Stimulated activated CD4-positive, alpha-beta T cell treated with anti-CD3 and anti-CD28 coated beads, TNF-alpha, amount 100 ng/mL, for 48 hours (primary cell): Measurements from ENCODE around the gene SOX8.

ENCODE experiments used
- DNase-seq, 3 donors: peaks; one replicate each; pipeline ENCODE4 v3.0.0-alpha.2; 2020; ENCODE audit warnings: low read depth in 3 of 3

The SOX8 gene

DNA sequence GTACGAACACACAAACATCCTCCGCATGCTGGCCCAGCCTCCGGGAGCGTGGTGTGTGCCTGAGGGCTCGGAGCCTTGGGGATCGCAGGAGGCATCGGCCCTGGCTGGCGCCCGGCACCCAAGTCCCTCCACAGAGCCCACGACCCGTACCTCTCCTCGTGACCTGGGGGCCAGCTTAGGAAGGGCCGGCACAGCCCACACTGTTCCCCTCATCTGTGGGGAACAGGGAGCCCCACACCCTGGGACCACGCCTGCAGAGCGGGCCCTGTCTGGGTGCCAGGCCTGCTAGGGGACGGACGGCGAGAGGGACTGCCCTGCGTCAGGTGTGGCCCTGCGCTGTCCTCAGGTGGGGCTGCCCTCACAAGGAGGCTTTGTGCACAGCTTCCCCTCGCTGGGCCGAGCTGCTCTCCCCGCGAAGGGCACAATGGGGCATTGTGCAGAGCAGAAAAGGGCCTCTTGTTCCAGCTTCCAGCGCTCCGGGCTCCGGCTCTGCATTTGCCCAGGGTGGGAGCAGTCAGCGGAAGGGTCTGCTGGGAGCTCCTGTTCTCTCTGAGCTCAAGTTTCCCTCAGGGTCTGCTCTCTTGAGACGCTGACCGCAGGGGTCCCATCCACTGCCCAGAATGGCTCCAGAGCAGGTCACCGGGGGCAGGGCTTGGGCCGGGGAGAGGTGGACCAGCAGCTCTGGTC lies 9.1 kb upstream of the SOX8 start:
- no peak for DNase-seq

DNA sequence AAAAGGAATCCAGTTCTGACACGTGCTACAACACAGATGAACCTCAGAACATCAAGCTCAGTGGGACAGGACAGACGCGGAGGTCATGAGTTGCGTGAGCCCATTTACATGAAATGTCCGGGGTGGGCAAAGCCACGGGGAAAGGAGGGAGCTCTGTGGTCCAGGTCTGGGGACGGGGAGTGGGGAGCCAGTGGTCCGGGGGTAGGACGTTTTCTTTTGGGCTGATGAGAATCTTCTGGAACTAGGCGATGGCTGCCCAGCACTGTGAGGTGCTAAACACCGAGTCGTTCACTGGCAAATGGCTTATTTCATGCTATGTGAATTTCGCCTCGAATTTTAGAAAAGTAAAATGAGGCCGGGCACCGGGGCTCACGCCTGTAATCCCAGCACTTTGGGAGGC lies 8.2 kb upstream of the SOX8 start:
- DNase-seq = no peak

DNA sequence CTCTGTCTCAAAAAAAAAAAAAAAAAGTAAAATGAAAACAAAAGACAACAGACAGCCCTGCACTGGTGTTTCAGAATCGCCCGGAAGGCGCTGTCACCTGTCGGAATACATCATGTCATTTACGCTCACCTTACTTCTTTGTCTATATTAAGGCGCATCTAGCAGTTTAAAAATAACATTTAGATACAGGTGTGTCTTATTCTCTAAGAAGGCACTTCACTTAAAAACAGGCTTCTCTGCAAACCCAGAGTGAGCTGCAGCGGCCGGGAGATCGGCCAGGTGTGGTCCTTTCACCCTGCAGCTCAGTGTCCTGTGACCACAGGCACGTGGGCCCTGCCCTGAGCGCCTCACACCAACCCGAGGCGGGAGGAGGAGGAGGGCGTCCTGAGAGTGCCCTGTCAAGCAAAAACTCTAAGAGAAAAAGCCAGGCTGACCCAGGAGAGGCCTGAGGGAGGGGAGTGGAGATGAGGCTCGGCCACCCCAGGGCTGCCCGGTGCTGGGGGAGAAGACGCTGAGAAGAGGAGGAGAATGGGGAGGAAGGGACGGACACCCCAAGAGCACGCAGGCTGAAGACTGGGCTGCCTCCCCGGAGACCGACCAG lies 7.5 kb upstream of the SOX8 start:
- no peak for DNase-seq

DNA sequence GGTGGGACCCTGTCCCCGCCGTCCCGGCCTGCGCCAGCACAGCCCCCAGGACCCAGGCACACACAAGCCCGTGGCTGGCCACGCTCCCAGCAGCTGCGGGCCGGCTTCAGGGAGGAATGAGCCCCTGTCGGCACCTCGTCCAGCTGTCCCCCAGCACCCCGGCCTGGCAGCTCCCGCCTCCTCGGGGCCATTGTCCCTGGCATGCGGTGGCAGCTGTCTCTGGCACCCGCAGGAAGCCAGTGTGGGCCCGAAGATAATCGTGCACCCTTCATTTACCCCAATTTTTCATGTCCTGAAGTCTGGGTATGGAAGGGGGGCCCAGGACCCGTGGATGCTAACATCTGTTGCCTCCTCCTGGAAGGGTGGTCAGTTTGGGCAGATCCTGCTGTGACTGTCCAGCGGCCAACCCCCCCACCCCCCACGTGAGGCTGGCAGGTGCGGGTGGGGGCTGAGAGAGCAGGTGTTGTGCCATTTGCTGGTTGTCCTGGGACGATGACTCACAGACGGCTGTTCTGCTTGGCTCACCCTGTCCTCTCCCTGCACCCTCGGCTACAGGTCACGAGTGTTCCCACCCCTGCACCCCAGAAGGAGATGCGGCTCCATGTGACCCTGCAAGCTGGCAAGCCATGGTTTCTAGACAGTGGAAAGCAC lies 6.8 kb upstream of the SOX8 start:
- DNase-seq = no peak

DNA sequence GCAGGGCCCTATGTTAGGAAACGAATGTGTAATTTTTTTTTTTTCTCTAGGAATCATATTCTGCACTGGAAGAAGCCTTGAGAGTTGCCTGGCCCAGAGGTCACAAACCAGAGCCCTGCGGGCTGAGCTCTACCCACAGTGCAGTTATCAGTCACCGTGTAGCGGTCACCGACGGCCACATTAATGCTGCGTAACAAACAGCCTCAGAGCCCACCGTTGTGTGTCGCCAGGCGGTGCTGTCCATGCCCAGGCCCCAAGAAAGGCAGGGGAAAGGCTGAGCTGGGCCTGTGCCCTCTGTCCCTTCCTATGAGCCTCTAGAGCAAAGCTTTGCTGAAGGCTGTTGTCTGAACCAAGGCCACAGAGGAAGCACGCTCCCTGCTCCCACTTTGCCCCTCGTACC lies 6.3 kb upstream of the SOX8 start:
- DNase-seq = no peak

DNA sequence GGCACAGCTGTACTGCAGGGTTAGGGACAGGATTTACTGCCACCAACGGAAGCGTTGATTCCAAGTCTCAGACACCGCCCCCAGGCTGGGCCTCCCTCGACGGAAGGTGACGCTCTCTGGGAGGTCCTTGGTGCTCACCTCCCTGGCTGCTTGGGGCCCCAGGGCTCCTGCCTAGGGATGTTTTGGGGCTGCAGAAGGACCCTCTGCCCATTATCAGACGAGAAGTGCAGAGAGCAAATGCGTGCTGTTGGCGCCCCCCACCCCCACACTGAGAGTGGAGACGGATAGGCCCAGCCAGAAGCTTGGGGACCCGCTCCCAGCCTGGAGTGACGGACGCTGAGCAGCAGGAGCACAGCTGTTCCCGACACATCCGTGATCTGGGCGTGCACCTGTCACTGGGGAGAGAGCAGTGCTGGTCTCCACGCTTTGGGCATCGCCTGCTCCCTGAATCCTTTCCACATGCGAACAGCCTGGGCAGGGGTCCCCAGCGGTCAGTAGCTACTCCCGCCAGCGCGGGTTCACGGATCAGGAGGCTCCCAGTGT lies 5.1 kb upstream of the SOX8 start:
- no peak for DNase-seq

DNA sequence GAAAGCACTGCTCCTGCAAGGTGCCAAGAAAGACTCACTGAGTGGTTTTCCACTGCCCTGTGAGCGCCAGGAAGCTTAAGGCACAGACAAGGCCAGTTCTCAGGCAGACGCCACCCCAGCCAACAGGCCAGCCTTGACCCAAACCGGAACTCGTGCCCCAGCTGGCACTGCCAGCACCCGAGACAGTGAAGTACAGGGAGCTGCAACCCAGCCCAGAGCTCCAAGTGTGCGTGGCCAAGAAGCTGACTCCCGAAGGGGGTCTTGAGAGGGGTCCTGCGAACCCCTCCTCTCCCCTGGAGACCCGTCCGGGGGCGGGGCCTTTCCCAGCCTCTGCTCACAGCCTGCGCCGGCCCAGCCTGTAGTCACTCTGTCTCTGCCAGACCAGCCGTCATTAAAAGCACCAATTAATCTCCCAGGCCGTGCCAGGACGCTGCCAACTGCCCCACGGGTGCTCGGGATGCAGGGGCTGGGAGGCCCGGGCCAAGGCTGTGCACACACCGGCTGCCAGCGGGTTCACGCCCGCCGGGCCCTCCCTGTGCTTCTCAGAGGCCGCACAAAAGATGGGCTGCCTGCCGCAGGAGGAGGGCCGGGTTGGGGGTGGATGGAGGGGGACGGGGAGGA lies 4.4 kb upstream of the SOX8 start:
- DNase-seq = no peak

DNA sequence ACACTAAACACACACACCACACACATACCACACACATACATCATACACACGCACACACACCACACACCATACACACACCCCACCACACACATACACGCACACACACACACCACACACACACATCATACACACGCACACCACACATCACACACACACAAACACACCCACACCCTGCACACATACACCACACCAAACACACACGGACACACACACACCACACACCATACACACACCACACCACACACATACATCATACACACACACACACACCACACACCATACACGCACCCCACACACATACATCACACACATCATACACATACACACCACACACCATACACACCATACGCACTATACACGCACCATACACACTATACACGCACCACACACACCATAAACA lies 3.7 kb upstream of the SOX8 start:
- no peak for DNase-seq

DNA sequence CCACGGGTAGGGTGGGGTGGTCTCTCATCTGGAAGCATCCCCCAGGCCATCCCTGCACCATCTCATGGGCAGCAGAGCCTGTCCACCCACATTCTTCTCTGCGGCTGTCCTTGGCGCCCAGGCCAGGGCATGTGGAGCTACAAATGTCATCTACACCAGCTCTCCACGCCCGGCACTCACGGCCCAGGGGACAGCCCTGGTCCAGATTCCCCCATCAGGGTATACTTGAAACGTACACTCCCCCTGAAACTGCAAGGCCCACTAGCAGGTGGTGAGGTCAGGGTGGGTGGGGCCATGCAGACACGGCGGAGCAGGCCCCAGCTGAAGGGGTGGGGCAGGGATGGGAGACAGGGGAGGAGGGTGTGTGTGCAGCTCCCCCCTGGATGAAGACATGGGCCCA lies 3.2 kb upstream of the SOX8 start:
- no peak for DNase-seq

DNA sequence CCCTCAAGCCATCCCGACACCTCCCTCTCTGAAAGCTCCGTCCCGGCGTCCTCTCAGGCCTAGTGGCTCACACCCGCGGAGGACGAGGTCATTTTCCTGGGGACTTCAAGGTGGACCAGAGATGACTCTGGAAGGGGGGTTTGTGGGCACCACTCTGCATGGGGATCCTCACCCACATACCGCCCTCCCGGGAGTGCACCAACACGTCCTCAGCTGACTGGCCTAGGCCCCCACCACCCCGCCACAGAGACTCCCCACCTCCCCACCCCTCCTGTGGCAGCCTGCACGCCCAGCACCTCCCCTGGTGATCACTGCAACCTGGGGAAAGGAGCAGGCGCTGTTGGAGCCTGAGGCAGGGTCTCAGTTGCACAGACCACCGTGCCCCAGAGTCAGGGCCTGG lies 2.4 kb upstream of the SOX8 start:
- no peak for DNase-seq

DNA sequence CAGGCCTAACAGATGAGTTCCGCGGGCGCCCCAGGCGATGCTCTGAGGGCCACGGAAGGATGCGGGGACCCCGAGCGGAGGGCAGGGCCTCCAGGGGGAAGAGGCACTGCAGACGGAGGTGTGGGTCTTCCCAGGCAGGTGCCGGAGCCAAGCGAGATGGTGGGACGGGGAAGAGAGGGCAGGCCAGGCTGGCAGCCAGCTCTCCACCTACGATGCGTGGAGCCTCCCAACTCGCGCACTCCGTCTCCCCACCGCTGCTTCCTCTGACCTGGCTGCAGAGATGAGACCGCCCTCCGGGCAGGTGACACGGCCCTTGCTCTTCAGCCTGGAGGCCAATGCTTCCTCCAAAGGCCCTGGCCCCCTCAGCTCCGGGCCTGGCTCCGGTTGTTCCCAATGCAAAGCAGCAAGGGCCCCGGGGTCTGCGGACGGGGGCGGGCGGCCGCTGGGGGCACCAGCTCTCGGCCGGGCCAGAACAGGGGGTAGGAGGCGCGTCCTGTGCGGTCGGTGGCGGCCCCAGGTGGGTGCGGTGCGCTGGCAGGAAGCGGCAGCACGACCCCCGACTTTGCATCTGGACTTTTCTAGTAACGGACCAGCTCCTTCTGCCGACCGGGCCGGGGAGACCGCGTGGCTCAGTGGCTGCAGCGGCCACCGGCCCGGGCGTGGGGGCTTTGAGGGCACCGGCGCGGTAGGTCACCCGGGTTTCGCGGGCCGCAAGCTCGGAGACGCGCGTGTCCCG lies 1.5 kb upstream of the SOX8 start:
- DNase-seq = no peak

DNA sequence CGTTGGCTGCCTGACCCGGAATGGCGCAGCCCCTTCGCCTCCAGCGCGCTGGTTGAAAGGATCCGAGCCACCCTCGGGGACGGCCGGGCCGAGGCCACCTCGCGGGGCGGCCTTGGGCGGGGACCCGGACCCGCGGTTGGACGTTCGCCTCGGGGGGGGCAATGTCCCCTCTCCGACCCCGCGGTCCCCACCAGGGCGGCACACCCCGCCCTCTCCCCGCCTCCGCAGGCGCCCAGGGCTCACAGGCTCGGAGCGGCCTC lies 1.0 kb upstream of the SOX8 start:
- DNase-seq = no peak

DNA sequence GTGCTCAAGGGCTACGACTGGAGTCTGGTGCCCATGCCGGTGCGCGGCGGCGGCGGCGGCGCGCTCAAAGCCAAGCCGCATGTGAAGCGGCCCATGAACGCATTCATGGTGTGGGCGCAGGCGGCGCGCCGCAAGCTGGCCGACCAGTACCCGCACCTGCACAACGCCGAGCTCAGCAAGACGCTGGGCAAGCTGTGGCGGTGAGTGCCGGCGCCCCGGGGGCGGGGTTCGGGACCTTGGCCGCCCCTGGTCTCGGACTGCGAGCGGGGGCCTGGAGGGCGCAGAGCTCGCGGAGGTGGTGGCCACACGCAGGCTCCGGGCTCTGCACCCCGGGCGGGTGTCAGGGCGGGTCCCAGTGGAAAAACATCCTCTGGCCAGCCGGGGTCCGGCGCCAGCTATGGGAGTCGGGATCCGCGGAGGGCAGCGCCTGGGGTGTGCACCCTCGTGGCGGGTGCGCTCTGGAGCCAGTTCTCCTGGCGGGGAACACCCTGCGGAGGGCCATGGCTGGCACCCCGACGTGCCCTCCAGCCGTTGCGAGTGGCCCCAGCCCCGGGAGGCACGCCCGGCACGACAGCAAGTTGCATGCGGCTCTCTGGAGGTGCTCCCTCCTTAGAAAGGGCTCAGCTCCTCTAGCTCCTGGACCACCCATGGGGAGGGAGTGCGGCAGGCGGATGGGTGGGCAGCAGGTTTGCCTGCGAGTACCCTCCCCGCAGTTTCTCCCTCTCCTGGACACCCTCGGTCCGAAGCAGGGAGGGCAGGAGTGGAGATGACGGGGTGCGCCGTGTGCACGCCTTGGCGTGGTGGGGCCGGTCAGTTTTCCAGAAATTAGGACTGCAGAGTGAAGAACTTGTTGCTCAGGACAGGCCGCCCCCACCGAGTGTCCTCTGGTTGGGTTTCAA lies 824 bp downstream of the SOX8 start:
- no peak for DNase-seq

DNA sequence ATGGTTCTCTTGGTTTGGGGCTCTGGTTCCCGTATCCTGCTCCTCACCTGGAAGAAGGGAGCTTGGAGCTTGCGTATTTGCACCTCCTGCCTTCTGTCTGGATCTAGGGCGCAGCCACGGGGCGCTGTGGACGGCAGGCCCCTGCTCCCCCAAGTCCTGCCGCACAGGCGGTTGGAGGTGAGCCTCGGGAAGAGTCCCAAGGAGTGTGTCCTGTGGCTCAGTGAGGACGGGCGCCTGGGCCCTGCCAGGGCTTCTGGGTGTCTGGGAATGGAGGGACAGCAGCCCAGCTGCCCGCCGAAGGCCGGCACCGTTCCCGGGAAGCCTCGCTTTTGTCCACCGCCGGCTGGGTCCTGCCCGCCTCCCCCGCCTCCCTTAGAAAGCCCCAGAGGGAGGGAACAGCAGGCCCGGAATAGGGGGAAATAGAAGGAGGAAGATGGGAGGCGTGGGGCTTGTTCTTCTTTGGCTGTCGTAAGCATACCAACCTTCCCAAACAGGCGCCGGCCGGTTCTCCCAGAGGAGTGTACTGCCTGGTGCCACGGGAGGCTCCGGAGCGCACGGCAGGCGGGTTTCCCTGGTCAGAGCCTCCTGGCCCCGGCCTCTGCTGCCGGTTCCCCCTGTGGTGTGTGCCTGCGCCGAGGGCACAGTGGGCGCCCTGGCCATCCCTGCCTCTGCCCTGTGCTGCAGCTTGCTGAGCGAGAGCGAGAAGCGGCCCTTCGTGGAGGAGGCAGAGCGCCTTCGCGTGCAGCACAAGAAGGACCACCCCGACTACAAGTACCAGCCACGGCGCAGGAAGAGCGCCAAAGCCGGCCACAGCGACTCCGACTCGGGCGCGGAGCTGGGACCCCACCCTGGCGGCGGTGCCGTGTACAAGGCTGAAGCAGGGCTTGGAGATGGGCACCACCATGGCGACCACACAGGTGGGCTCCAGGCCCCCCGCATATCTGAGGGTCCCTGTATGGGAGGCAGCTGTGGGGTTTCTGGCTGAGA lies 1.8 kb downstream of the SOX8 start:
- no peak for DNase-seq

DNA sequence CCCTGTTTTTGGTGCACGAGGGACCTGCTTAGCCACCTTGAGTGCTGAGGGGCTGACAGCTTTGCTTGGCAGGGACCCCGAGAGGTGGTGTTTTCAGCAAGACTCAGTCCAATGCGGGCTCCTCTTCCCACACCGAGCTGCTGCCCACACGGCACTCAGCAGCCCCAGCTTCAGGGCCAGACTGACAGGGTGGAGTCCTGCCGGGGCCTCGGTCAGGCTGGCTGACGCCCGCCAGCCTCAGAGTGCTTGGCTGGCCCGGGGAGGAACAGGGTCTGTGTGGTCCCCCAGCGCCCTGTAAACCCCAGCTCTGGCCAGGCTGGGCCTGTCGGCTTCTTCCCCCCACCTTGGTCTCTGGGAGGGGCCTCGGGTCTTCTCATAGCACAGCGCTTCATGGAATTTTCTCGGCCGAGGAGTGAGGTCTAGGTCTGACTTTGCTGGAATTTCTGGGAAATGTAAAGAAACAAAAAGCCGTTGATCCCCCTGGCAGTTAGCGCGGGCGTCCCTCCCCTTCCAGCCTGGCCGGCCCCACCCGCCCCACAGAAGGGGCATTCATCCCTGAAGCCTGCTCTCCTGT lies 2.6 kb downstream of the SOX8 start:
- DNase-seq = no peak

DNA sequence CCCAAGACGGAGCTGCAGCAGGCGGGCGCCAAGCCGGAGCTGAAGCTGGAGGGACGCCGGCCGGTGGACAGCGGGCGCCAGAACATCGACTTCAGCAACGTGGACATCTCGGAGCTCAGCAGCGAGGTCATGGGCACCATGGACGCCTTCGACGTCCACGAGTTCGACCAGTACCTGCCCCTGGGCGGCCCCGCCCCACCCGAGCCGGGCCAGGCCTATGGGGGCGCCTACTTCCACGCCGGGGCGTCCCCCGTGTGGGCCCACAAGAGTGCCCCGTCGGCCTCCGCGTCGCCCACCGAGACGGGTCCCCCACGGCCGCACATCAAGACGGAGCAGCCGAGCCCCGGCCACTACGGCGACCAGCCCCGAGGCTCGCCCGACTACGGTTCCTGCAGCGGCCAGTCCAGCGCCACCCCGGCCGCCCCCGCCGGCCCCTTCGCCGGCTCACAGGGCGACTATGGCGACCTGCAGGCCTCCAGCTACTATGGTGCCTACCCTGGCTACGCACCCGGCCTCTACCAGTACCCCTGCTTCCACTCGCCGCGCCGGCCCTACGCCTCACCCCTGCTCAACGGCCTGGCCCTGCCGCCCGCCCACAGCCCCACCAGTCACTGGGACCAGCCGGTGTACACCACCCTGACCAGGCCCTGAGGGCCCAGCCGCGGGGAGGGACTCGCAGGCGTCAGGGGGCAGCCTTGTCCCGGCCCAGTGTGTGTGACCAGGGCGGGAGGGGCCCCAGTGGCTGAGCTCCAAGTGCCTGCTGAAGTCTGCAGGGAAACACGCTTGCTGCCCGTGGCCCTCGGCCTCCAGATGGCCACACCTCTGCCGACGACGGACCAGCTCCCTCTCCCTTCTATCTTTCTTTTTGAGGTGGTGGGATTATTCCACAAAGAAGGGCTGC lies 3.4 kb downstream of the SOX8 start:
- DNase-seq = no peak

DNA sequence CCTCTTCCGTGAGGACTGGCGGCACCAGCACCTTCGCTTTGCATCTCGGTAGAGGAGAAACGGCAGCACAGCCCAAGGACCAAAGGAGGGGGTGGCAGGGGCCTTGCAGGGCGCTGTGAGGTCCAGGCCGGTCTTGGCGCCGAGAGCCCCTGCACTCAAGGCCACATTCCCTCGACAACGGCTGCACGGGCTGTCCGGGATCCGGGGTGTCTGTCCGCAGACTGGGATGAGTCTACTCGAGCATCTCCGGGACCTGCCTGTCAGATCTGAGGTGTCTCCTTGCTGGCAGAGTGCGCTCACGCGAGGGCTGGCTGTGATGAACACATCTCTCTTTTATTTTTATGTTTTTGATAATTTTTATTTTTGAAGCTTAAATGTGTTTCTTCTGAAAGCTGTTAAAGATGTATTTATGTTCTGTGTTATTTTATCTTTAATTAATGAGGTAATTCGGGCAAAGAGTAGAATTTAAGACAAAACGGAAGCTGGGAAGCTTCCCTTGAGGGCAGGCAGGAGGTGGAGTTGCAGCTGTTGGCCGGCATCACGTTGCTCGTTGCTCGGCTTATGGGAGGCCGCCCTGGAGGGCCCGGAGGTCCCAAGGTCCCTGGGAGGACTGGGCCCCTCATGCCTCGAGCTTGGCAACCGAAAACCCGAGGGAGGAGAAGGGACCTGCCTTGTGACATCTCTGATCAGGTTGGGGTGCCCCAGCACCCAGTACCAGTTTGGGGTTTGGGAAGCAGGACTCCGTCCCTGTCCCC lies 4.3 kb downstream of the SOX8 start:
- DNase-seq = no peak

DNA sequence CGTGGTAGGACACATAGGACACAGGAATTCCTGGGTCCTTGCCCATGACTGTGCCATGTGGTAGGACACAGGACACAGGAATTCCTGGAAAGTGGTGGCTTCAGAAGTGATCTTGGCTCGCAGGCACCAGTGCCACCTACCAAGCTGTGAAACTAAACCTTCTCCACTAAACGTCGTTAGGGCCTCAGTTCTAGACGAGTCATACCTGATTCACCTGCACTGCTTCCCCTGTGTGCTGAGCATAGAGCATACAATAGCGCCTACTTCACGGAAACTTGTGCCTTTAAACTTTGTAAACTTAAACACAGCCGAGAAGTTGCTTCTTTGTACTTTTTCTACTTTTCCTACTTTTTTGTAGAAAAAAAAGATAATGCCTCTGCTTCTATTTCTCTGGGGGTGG lies 4.8 kb downstream of the SOX8 start:
- DNase-seq = no peak
